ENCODE data around the gene TMEM250.

TMEM250 gene

GRCh38 chr9:136118320-136119060 is at the start of gene TMEM250:
Gene TMEM250, minus strand, starts transcription at chr9:136118875. Its CDS starts 1,975 bp downstream, at chr9:136116900.
- DNase-seq = peak; percentile 96
- Histone ChIP-seq H3K9me3 (ENCODE audit: severe bottlenecking) (no peaks in the 10 kb centered on the region), H3K36me3 (peaks cover 23% of the 10 kb centered on the region), H3K27me3 (ENCODE audit: insufficient read depth, low read depth, severe bottlenecking) (no peaks in the 10 kb centered on the region), H3K4me3 (ENCODE audit: low read depth, low read length) (peak within 1 kb of the TSS; percentile 88), H3K27ac (peak within 1 kb of the TSS; percentile 94)
- TF ChIP-seq CTCF (IDR thresholded peaks at IDR 0.05; ENCODE audit: low read depth, low read length) = peak; percentile 48

GRCh38 chr9:136163248-136163850 is 44.7 kb upstream of the TMEM250 start:
- no peaks in the 10 kb centered on the region for H3K27me3 ChIP-seq (ENCODE audit: insufficient read depth, low read depth, severe bottlenecking)
- no peak overlapping the region for H3K27ac ChIP-seq
- no peaks in the 10 kb centered on the region for H3K36me3 ChIP-seq
- peaks cover 10% of the 10 kb centered on the region for H3K9me3 ChIP-seq (ENCODE audit: severe bottlenecking)
- H3K4me3 ChIP-seq (ENCODE audit: low read depth, low read length) = no peak overlapping the region
- DNase-seq = no peak
- no peak for TF ChIP-seq CTCF (IDR thresholded peaks at IDR 0.05; ENCODE audit: low read depth, low read length)

GRCh38 chr9:136160995-136161610 is 42.4 kb upstream of the TMEM250 start:
- TF ChIP-seq CTCF (IDR thresholded peaks at IDR 0.05; ENCODE audit: low read depth, low read length) = no peak
- Histone ChIP-seq H3K27me3 (ENCODE audit: insufficient read depth, low read depth, severe bottlenecking) (no peaks in the 10 kb centered on the region), H3K36me3 (no peaks in the 10 kb centered on the region), H3K27ac (peak overlapping the region; percentile 86), H3K4me3 (ENCODE audit: low read depth, low read length) (no peak overlapping the region; the same call in 1 of the 2 replicates), H3K9me3 (ENCODE audit: severe bottlenecking) (peaks cover 6% of the 10 kb centered on the region)
- no peak for DNase-seq

- DNase-seq = peak; percentile 86
- no peaks in the 10 kb centered on the region for H3K27me3 ChIP-seq (ENCODE audit: insufficient read depth, low read depth, severe bottlenecking)
- H3K9me3 ChIP-seq (ENCODE audit: severe bottlenecking) = no peaks in the 10 kb centered on the region
- peak overlapping the region; percentile 86 for H3K27ac ChIP-seq
- H3K36me3 ChIP-seq = no peaks in the 10 kb centered on the region
- TF ChIP-seq CTCF (IDR thresholded peaks at IDR 0.05; ENCODE audit: low read depth, low read length) = no peak
- no peak overlapping the region for H3K4me3 ChIP-seq (ENCODE audit: low read depth, low read length)
Observed at GRCh38 chr9:136160381-136160841, 41.7 kb upstream of the TMEM250 start.

- Histone ChIP-seq H3K9me3 (ENCODE audit: severe bottlenecking) (no peaks in the 10 kb centered on the region), H3K27me3 (ENCODE audit: insufficient read depth, low read depth, severe bottlenecking) (no peaks in the 10 kb centered on the region), H3K4me3 (ENCODE audit: low read depth, low read length) (no peak overlapping the region), H3K27ac (peak overlapping the region; percentile 86), H3K36me3 (no peaks in the 10 kb centered on the region)
- DNase-seq = no peak
- no peak for TF ChIP-seq CTCF (IDR thresholded peaks at IDR 0.05; ENCODE audit: low read depth, low read length)
Observed at GRCh38 chr9:136159851-136160250, 41.2 kb upstream of the TMEM250 start.
